ENCODE measurements around the gene NME8.

Gene NME8

GRCh38 chr7:37932543-37932942, 84.1 kb downstream of the NME8 start:
- no peak for DNase-seq (ENCODE audit: low spot score)

- DNase-seq (ENCODE audit: low spot score) = no peak
Measured at GRCh38 chr7:37933018-37933566, 84.7 kb downstream of the NME8 start.

- DNase-seq (ENCODE audit: low spot score) = peak; percentile 58
Measured at GRCh38 chr7:37942934-37943610, 94.7 kb downstream of the NME8 start.

- DNase-seq (ENCODE audit: low spot score) = peak; percentile 13
Measured at GRCh38 chr7:37943905-37944736, 95.7 kb downstream of the NME8 start.

GRCh38 chr7:37944737-37945054, 96.3 kb downstream of the NME8 start:
- no peak for DNase-seq (ENCODE audit: low spot score)

GRCh38 chr7:37945336-37945735, 96.9 kb downstream of the NME8 start:
- no peak for DNase-seq (ENCODE audit: low spot score)

GRCh38 chr7:37947138-37947940, 98.9 kb downstream of the NME8 start:
- no peak for DNase-seq (ENCODE audit: low spot score)

GRCh38 chr7:37947941-37948210, 99.5 kb downstream of the NME8 start:
- DNase-seq (ENCODE audit: low spot score) = no peak

Data from Ammon's horn (tissue), 1 donor.